ENCODE measurements around the gene GALNT14.

DNA sequence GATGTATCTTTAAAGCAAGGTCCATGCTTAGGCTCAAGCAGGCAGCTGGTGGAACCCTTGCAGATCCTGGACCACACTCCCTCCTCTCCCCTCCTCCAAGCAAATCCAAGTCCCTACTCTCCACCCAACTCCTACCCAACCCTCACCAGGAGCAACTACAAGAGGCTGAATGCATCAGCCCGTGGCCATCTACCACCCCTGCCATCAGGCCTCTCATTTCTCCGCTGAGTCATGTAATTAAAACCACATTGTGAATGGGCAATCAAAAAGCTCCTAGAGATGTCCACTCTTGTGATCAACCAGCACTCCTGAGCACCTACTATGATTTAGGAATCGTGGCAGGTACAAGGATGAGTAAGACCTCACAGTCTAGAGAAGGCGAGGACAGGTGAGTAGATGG lies 188.8 kb downstream of the GALNT14 start:
- no peak for TF ChIP-seq CTCF (IDR thresholded peaks at IDR 0.05 in 2 of 3, conservative IDR thresholded peaks at IDR 0.05 in 1 of 3; ENCODE audit: insufficient read depth in 2 of 3, low read depth in 1 of 3, low read length in 3 of 3)
- no peak for TF ChIP-seq RBM14 (IDR thresholded peaks at IDR 0.05; ENCODE audit: borderline replicate concordance, insufficient read depth, low read depth, low read length)
- no peak for TF ChIP-seq ZFP91 (CRISPR knock-in tag; IDR thresholded peaks at IDR 0.05)
- TF ChIP-seq, protein P1, sequence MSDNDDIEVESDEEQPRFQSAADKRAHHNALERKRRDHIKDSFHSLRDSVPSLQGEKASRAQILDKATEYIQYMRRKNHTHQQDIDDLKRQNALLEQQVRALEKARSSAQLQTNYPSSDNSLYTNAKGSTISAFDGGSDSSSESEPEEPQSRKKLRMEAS (CRISPR knock-in tag; IDR thresholded peaks at IDR 0.05): no peak
- TF ChIP-seq, protein P2, sequence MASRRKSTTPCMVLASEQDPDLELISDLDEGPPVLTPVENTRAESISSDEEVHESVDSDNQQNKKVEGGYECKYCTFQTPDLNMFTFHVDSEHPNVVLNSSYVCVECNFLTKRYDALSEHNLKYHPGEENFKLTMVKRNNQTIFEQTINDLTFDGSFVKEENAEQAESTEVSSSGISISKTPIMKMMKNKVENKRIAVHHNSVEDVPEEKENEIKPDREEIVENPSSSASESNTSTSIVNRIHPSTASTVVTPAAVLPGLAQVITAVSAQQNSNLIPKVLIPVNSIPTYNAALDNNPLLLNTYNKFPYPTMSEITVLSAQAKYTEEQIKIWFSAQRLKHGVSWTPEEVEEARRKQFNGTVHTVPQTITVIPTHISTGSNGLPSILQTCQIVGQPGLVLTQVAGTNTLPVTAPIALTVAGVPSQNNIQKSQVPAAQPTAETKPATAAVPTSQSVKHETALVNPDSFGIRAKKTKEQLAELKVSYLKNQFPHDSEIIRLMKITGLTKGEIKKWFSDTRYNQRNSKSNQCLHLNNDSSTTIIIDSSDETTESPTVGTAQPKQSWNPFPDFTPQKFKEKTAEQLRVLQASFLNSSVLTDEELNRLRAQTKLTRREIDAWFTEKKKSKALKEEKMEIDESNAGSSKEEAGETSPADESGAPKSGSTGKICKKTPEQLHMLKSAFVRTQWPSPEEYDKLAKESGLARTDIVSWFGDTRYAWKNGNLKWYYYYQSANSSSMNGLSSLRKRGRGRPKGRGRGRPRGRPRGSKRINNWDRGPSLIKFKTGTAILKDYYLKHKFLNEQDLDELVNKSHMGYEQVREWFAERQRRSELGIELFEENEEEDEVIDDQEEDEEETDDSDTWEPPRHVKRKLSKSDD (conservative IDR thresholded peaks at IDR 0.05; ENCODE audit: low read length): no peak
- TF ChIP-seq KDM1A (IDR thresholded peaks at IDR 0.05): no peak
- TF ChIP-seq, protein P3, sequence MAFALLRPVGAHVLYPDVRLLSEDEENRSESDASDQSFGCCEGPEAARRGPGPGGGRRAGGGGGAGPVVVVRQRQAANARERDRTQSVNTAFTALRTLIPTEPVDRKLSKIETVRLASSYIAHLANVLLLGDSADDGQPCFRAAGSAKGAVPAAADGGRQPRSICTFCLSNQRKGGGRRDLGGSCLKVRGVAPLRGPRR (CRISPR knock-in tag; IDR thresholded peaks at IDR 0.05): no peak
